OCI-LY3 (cell line): ENCODE measurements around the gene WNT9A.
A peak's percentile ranks its signal among the peaks of the same experiment; 100 is the strongest.

Source experiments
- H2AFZ ChIP-seq: fragments of 200-600, 300-600 bp; shearing (Covaris generic); 2 replicates; pipeline ENCODE4 v1.6.0; 2014; ENCODE audit warnings: antibody characterized with exemption, low read depth, low read length
- H3K27ac ChIP-seq: fragments of 200-600, 300-600 bp; sonication (generic); 2 replicates; pipeline ENCODE4 v1.5.1; 2014; ENCODE audit warnings: mild to moderate bottlenecking, low read length, moderate library complexity, mixed read lengths
- H3K27me3 ChIP-seq: fragments of 200-600, 300-600 bp; sonication (generic); 2 replicates; pipeline ENCODE4 v1.6.1; 2014; ENCODE audit warnings: low read depth, low read length, mixed read lengths
- H3K36me3 ChIP-seq: fragments of 200-600, 300-600 bp; sonication (generic); replicated peaks from 2 replicates; pipeline ENCODE3; 2014; ENCODE audit warnings: low read depth, low read length, mixed read lengths
- H3K4me1 ChIP-seq: fragments of 300-600, 200-600 bp; sonication (generic); 2 replicates; pipeline ENCODE4 v1.6.1; 2014; ENCODE audit warnings: low read length, mixed read lengths
- H3K4me2 ChIP-seq: fragments of 200-600, 300-600 bp; sonication (generic); 2 replicates; pipeline ENCODE4 v1.6.1; 2014; ENCODE audit warnings: low read length, mixed read lengths
- H3K4me3 ChIP-seq: fragments of 300-600, 200-600 bp; sonication (generic); 2 replicates; pipeline ENCODE4 v1.5.1; 2014; ENCODE audit warnings: antibody characterized with exemption, mild to moderate bottlenecking, low read length, moderate library complexity
- H3K79me2 ChIP-seq: fragments of 300-600, 200-600 bp; shearing (Covaris generic); 2 replicates; pipeline ENCODE4 v1.6.1; 2014; ENCODE audit warnings: mild to moderate bottlenecking, low read length, mixed read lengths
- H3K9ac ChIP-seq: fragments of 300-600, 200-600 bp; shearing (Covaris generic); 2 replicates; pipeline ENCODE4 v1.6.0; 2014; ENCODE audit warnings: mild to moderate bottlenecking, low read length, moderate library complexity
- H3K9me3 ChIP-seq: fragments of 200-600, 300-600 bp; shearing (Covaris generic); 2 replicates; pipeline ENCODE4 v1.6.1; 2014; ENCODE audit warnings: low read length, mixed read lengths; ENCODE audit not compliant: insufficient read depth
- H4K20me1 ChIP-seq: fragments of 200-600, 300-600 bp; sonication (generic); 2 replicates; pipeline ENCODE4 v1.6.1; 2016; ENCODE audit warnings: low read length, mixed read lengths; ENCODE audit not compliant: insufficient read depth
- EZH2phosphoT487 ChIP-seq: fragments of 200-600 bp; shearing (Covaris generic); IDR thresholded peaks from 2 replicates; pipeline ENCODE4 v1.6.1; 2018; ENCODE audit warnings: antibody characterized with exemption, mixed run types, low read depth
- TF ChIP-seq, protein P1 (sequence below): fragments of 200-600, 300-600 bp; sonication (generic); IDR thresholded peaks from 2 replicates; pipeline ENCODE4 v1.5.1; 2014; ENCODE audit warnings: antibody characterized with exemption, low read length, low read depth

WNT9A gene

DNA sequence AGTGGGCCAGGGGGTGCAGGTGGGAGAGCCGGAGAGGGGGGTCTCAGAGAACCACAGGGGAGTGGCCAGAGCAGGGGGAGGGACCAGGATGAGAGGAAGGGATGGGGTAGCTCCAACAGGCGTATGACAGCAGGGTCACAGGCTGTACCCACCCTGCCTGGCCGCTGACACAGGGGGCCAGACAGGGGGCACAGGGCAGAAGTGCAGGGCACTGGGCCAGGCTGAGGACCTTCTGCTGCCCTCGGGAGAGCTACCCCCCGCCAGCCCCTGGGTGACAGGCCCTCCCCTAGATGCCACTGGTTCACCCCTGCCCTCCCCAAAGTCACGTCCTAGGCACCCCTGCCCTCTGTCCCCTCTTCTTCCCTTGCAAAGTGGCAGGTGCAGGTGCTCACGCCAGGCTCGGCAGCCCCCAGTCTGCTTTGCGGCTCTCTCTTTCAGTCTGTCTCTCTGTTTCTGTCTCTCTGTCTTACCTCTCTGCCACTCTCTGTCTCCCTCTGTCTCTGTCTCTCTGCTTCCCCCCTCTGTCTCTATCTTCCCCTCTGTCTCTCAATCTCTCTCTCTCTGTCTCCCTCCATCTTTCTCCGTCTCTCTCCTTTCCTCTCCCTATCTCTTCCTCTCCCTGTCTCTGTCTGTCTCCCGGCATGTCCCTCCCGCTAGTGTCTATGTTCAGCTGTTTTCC lies 48.5 kb downstream of the WNT9A start:
- Histone ChIP-seq H3K27me3 (no peaks in the 10 kb centered on the region), H3K9ac (no peak overlapping the region), H3K4me2 (peak overlapping the region; percentile 25), H2AFZ (peak overlapping the region; percentile 79), H3K4me3 (no peak overlapping the region), H4K20me1 (no peaks in the 10 kb centered on the region), H3K9me3 (no peaks in the 10 kb centered on the region), H3K27ac (no peak overlapping the region), H3K36me3 (no peaks in the 10 kb centered on the region), H3K79me2 (no peaks in the 10 kb centered on the region), H3K4me1 (peaks cover 5% of the 10 kb centered on the region; the same call in 1 of the 2 replicates)
- TF ChIP-seq, protein P1, sequence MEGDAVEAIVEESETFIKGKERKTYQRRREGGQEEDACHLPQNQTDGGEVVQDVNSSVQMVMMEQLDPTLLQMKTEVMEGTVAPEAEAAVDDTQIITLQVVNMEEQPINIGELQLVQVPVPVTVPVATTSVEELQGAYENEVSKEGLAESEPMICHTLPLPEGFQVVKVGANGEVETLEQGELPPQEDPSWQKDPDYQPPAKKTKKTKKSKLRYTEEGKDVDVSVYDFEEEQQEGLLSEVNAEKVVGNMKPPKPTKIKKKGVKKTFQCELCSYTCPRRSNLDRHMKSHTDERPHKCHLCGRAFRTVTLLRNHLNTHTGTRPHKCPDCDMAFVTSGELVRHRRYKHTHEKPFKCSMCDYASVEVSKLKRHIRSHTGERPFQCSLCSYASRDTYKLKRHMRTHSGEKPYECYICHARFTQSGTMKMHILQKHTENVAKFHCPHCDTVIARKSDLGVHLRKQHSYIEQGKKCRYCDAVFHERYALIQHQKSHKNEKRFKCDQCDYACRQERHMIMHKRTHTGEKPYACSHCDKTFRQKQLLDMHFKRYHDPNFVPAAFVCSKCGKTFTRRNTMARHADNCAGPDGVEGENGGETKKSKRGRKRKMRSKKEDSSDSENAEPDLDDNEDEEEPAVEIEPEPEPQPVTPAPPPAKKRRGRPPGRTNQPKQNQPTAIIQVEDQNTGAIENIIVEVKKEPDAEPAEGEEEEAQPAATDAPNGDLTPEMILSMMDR, result no peak
- no peak for TF ChIP-seq EZH2phosphoT487

DNA sequence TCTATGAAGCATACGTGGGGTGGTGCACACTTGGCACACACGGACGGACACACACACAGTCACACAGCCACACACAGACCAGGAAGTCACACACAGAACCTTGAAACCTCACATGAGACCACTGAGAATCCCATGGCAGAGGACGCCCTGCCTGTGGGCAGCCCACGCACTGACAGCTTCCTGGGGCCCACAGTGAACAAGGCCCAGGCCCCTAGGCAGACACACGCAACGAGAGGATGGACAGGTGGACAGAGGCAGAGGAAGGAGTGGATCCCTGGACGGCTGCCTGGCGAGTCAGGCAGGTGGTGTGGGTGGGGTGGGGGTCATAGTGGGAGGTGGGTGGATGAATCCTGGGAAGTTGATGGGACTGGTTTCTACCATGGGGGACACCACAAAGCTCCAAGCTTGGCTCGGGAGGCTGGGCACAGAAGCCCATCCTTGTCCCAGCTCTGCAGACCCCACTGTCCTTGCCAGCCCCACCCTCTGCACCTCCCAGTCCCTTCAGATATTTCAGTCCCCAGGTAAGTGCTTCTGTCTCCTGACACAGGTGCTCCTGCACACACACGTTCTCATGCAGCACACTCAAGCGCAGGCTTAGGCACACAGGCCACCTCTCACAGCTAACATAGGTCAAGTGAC lies 49.1 kb downstream of the WNT9A start:
- no peaks in the 10 kb centered on the region for H3K9me3 ChIP-seq
- no peaks in the 10 kb centered on the region for H3K27me3 ChIP-seq
- no peaks in the 10 kb centered on the region for H3K36me3 ChIP-seq
- H3K79me2 ChIP-seq, result no peaks in the 10 kb centered on the region
- H3K4me1 ChIP-seq, result peaks cover 5% of the 10 kb centered on the region; the same call in 1 of the 2 replicates
- peak overlapping the region; percentile 25; the same call in 1 of the 2 replicates for H3K4me2 ChIP-seq
- H3K4me3 ChIP-seq, result no peak overlapping the region
- H3K9ac ChIP-seq, result no peak overlapping the region
- H2AFZ ChIP-seq, result no peak overlapping the region
- TF ChIP-seq EZH2phosphoT487, result no peak
- TF ChIP-seq, protein P1, result no peak
- H3K27ac ChIP-seq, result no peak overlapping the region
- no peaks in the 10 kb centered on the region for H4K20me1 ChIP-seq

DNA sequence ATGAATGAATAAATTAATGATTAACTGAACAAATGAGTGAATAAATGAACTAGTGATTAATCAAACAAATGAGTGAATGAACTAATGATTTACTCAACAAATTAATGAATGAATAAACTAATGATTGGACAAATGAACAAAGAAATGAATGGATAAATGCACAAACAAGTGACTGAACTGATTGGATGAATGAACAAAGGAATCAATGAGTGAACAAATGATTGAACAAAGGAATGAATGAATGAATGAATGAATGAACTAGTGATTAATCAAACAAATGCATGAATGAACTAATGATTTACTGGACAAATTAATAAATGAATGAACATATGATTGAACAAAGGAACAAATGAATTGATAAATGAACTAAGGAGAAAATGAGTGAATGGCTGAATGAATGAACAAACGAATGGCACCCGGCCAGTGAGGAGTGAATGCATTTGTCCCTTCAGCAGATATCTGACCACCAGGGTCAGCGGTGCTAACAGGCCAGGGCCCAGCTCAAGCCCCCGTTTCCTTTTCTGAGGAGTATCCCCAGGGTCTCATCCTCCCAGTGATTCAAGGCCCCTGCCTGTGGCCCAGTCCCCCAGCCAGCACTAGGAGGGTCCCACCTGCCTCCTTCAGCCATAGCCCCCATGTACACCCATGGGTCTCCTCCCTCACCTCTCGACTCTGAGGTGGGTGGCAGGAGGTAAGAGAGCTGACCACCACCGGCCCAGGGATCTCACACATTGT lies 49.9 kb downstream of the WNT9A start:
- TF ChIP-seq, protein P1, result no peak
- TF ChIP-seq EZH2phosphoT487, result no peak
- H4K20me1 ChIP-seq, result no peaks in the 10 kb centered on the region
- no peak overlapping the region for H3K27ac ChIP-seq
- no peak overlapping the region for H3K9ac ChIP-seq
- H2AFZ ChIP-seq, result no peak overlapping the region
- H3K4me2 ChIP-seq, result no peak overlapping the region
- H3K27me3 ChIP-seq, result no peaks in the 10 kb centered on the region
- peaks cover 5% of the 10 kb centered on the region; the same call in 1 of the 2 replicates for H3K4me1 ChIP-seq
- H3K79me2 ChIP-seq, result no peaks in the 10 kb centered on the region
- no peak overlapping the region for H3K4me3 ChIP-seq
- H3K9me3 ChIP-seq, result no peaks in the 10 kb centered on the region
- no peaks in the 10 kb centered on the region for H3K36me3 ChIP-seq
